ACC112 (cell line): ENCODE measurements around the gene FAAP100.
A peak's percentile ranks its signal among the peaks of the same experiment; 100 is the strongest.

Experiments used
- H2AFZ ChIP-seq: fragments of 200-600 bp; sonication (generic); one replicate; pipeline ENCODE4 v1.6.0; 2017; ENCODE audit warnings: antibody characterized with exemption, low read length; ENCODE audit not compliant: unreplicated experiment
- H3K27ac ChIP-seq: fragments of 200-600 bp; sonication (generic); 2 replicates; pipeline ENCODE4 v1.5.1; 2014; ENCODE audit warnings: low read depth, mild to moderate bottlenecking, antibody characterized with exemption, low read length, moderate library complexity
- H3K27me3 ChIP-seq: fragments of 200-600 bp; sonication (generic); 2 replicates; pipeline ENCODE4 v1.6.1; 2014; ENCODE audit warnings: mild to moderate bottlenecking, antibody characterized with exemption, low read length, moderate library complexity, mixed read lengths; ENCODE audit not compliant: insufficient read depth
- H3K36me3 ChIP-seq: fragments of 200-600 bp; sonication (generic); 2 replicates; pipeline ENCODE4 v1.6.1; 2016; ENCODE audit warnings: mild to moderate bottlenecking, antibody characterized with exemption, low read length, moderate library complexity, mixed read lengths; ENCODE audit not compliant: insufficient read depth
- H3K4me1 ChIP-seq: fragments of 200-600 bp; sonication (generic); one replicate; pipeline ENCODE4 v1.6.1; 2016; ENCODE audit warnings: low read length, mixed read lengths; ENCODE audit not compliant: insufficient read depth, unreplicated experiment, control insufficient read depth
- H3K4me3 ChIP-seq: fragments of 200-600 bp; sonication (generic); 2 replicates; pipeline ENCODE4 v1.5.1; 2014; ENCODE audit warnings: mild to moderate bottlenecking, low read depth, low read length
- H3K79me2 ChIP-seq: fragments of 200-600 bp; sonication (generic); one replicate; pipeline ENCODE4 v1.6.0; 2016; ENCODE audit warnings: low read length; ENCODE audit not compliant: control insufficient read depth, unreplicated experiment, insufficient read depth

The FAAP100 gene

DNA sequence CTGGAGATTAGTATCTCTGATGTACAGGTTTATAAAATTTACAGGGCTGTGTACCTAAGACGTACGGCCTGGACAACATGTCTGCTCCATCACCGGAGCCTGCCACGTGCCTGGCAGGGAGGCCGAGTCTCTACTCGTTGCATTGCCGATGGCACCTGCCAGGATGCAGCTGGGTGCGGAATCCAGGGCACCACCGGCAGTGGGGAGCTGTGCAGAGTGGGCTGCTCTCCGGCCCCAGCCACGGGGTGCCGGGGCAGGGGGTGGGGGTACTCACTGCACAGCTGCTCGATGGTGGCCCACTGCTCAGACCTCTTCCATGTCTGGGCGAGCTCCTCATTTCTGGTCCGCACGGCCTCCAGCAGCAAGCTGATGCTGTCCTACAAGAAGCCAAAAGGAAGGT lies 13.1 kb upstream of the FAAP100 start:
- no peak overlapping the region for H3K27ac ChIP-seq
- no peak overlapping the region for H2AFZ ChIP-seq
- no peak overlapping the region for H3K4me3 ChIP-seq
- H3K36me3 ChIP-seq = peaks cover 27% of the 10 kb centered on the region
- no peaks in the 10 kb centered on the region for H3K27me3 ChIP-seq
- H3K79me2 ChIP-seq = peaks cover 5% of the 10 kb centered on the region
- H3K4me1 ChIP-seq = peaks cover 75% of the 10 kb centered on the region

DNA sequence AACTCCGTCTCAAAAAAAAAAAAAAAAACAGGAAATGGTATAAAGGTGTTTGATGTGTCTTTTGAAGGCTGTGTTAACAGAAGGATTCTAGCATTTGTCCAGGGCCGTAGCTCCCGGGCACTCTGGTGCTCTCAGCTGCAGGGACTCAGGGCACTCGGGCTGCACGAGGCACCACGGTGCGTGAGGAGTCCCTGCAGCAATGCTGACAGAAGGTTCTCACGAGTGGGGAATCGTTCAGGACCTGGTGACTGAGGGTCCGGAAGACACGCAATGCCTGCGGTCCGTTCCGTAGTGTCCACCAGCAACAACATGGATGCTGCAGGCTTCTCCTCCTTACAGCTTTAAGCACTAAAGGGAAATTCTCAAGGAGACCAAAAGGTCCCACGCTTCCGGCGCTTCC lies 12.6 kb upstream of the FAAP100 start:
- H3K36me3 ChIP-seq = peaks cover 30% of the 10 kb centered on the region
- peaks cover 5% of the 10 kb centered on the region for H3K79me2 ChIP-seq
- no peaks in the 10 kb centered on the region for H3K27me3 ChIP-seq
- H3K4me1 ChIP-seq = peaks cover 75% of the 10 kb centered on the region
- no peak overlapping the region for H2AFZ ChIP-seq
- H3K27ac ChIP-seq = 0 out of 2 replicates have a peak overlapping the region, but pooled peaks have one; percentile 30
- no peak overlapping the region for H3K4me3 ChIP-seq

- peak overlapping the region; percentile 30; the same call in 1 of the 2 replicates for H3K27ac ChIP-seq
- no peak overlapping the region for H2AFZ ChIP-seq
- H3K79me2 ChIP-seq = peaks cover 5% of the 10 kb centered on the region
- H3K27me3 ChIP-seq = no peaks in the 10 kb centered on the region
- peaks cover 26% of the 10 kb centered on the region for H3K36me3 ChIP-seq
- peaks cover 75% of the 10 kb centered on the region for H3K4me1 ChIP-seq
- H3K4me3 ChIP-seq = no peak overlapping the region
These were observed 11.9 kb upstream of the FAAP100 start for GRCh38 chr17:81563861-81564586.

GRCh38 chr17:81561494-81561885 lies 9.3 kb upstream of the FAAP100 start:
- Histone ChIP-seq H3K79me2 (peaks cover 5% of the 10 kb centered on the region), H3K27me3 (no peaks in the 10 kb centered on the region), H3K36me3 (peaks cover 29% of the 10 kb centered on the region; the same call in 1 of the 2 replicates), H3K4me1 (peaks cover 55% of the 10 kb centered on the region), H3K4me3 (no peak overlapping the region), H2AFZ (no peak overlapping the region), H3K27ac (peak overlapping the region; percentile 61)

- Histone ChIP-seq H3K36me3 (peaks cover 24% of the 10 kb centered on the region; the same call in 1 of the 2 replicates), H3K4me1 (peaks cover 43% of the 10 kb centered on the region), H3K27me3 (no peaks in the 10 kb centered on the region), H3K79me2 (peaks cover 2% of the 10 kb centered on the region), H2AFZ (no peak overlapping the region), H3K27ac (no peak overlapping the region), H3K4me3 (no peak overlapping the region)
These were observed 7.0 kb upstream of the FAAP100 start for GRCh38 chr17:81558941-81559806.

GRCh38 chr17:81558115-81558468 lies 5.9 kb upstream of the FAAP100 start:
- Histone ChIP-seq H3K27ac (no peak overlapping the region), H3K79me2 (peaks cover 2% of the 10 kb centered on the region), H3K27me3 (no peaks in the 10 kb centered on the region), H2AFZ (no peak overlapping the region), H3K4me3 (no peak overlapping the region), H3K36me3 (peaks cover 24% of the 10 kb centered on the region; the same call in 1 of the 2 replicates), H3K4me1 (peaks cover 41% of the 10 kb centered on the region)

DNA sequence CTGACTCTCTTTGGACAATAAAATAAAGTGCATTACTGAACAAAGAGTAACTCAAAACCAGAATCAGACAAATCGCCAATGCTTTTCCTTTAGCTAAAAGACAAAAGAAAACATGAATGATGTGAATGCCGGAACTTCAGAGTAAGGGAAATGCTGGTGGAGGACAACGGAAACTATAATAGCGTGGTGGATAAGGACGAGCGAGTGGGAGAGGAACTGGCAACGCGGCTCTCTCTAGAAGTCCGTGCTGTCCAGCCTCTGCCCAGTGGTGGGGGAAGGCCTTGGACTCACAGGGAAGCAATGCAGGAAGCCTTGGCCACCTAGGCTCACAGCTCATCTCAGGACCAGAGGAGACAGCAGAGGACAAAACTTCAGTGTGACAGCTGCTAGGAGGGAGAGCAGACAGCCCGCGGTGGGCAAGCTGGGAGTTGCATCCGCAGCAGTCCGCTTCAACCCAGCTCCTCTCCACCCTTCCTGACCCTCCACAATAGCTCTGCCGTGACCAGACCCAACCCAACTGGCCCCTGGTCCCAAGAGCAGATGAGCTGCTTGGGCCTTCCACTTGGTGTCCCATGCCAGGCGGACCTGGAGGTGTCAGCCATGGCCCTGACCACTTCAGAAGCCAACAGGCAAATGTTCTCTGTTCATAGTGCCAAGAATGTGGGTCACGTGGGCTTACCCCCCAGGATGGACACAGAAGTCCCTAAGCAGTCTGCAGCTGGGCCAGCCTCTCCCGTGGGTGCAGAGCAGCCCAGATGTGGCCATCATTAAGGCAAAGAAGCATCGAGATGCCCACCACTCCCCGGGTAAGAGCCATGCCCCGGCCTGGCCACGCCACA lies 5.3 kb upstream of the FAAP100 start:
- Histone ChIP-seq H3K27me3 (no peaks in the 10 kb centered on the region), H3K36me3 (peaks cover 24% of the 10 kb centered on the region; the same call in 1 of the 2 replicates), H3K79me2 (peaks cover 2% of the 10 kb centered on the region), H3K4me3 (no peak overlapping the region), H2AFZ (no peak overlapping the region), H3K4me1 (peaks cover 38% of the 10 kb centered on the region), H3K27ac (no peak overlapping the region)

GRCh38 chr17:81556863-81557262 lies 4.7 kb upstream of the FAAP100 start:
- no peak overlapping the region for H3K4me3 ChIP-seq
- peaks cover 4% of the 10 kb centered on the region for H3K79me2 ChIP-seq
- no peaks in the 10 kb centered on the region for H3K27me3 ChIP-seq
- peaks cover 34% of the 10 kb centered on the region for H3K4me1 ChIP-seq
- H3K27ac ChIP-seq = no peak overlapping the region
- H3K36me3 ChIP-seq = peaks cover 24% of the 10 kb centered on the region; the same call in 1 of the 2 replicates
- H2AFZ ChIP-seq = no peak overlapping the region

DNA sequence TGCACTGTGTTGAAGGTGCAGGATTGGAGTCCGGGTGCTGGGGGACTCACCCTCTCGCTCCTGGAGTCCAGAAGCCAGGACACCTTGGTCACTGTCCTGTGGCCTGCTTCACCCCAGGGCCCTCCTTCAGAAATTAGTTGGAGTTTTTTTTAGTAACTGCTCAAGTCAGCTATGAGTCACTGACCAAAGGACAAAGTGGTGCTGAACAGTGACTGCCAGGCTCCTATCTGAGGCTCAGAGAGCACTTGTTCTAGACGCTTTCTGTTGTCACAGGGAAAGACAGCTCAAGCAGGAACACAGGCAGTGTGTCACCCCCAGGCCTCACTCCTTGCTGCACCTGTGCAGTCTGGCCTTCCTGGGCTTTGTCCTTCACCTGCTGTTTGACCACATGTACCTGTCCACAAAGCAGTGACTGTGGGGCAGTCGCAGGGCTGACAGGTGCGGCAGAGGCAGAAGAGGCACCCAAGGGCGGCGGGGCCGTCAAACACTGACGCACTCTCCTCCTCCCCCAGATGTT lies 4.1 kb upstream of the FAAP100 start:
- Histone ChIP-seq H3K27ac (no peak overlapping the region), H3K36me3 (peaks cover 24% of the 10 kb centered on the region; the same call in 1 of the 2 replicates), H2AFZ (no peak overlapping the region)

DNA sequence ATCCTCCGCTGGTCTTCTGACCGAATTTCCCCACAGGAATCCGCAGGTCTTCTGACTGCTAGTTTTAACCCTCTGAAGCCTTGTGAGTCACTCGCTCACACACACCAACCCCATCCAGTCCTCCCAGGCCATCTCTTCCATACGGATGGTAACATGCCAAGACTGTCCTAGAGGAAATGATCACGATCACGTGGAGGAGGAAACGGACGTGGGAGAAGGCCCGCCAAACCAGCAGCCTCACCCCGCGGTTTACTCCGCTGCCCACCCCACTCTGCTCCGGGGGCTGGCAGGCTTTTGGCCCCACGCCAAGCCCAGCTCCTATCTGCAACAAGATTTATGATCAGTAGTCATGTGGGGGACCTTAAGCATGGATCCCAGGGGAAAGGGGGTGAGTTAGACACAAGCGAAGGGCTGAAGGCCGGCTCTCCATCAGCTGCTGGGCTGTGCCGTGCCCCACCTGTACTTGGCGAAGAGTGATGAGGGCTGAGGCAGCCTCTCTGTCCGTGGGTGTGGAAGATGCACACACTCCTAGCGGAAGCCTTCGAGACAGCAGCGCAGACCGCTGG lies 1.5 kb upstream of the FAAP100 start:
- Histone ChIP-seq H3K27ac (peak overlapping the region; percentile 77), H3K4me1 (peaks cover 26% of the 10 kb centered on the region), H2AFZ (no peak overlapping the region), H3K27me3 (no peaks in the 10 kb centered on the region), H3K4me3 (peak overlapping the region; percentile 81), H3K79me2 (peaks cover 29% of the 10 kb centered on the region), H3K36me3 (peaks cover 10% of the 10 kb centered on the region; the same call in 1 of the 2 replicates)

More for the DNA sequence above, 4.1 kb upstream of the FAAP100 start:
- H3K79me2 ChIP-seq = peaks cover 11% of the 10 kb centered on the region
- no peak overlapping the region for H3K4me3 ChIP-seq
- no peaks in the 10 kb centered on the region for H3K27me3 ChIP-seq
- H3K4me1 ChIP-seq = peaks cover 30% of the 10 kb centered on the region
